Measurements from ENCODE around the gene PRKCA. TPM values are rescaled to one million over a fixed set of nuclear protein-coding genes. Genes with fewer than 3 reads are reported as not detected.

PRKCA gene
- total and polyA plus RNA-seq, 9 of the 15 experiments (the other 6 are each of a cell fraction or from before 2014, with no cell fraction given) = 3.2 to 33.0 (median 17.8) TPM

DNA sequence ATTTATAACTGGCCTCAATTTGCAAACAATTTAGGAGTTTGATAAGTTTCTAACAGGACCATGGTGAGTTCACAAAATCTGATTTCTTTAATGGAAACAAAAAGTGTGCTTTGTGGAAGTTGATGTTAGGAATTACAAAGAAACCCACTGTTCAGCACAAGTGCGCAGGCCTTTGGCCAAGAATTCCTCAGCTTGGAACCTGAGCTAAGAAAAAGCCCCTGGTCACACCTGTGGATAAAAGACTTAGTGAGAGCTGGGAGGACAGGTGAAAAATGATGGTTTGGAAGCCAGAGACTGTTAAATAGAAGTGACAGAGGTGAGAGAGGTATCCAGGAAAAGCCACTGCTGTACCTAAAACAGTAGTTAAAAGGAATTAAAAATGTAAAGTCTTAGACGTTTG is 64.7 kb downstream of the PRKCA start (continued):
- TF ChIP-seq FOXP4 (CRISPR knock-in tag; IDR thresholded peaks at IDR 0.05; ENCODE audit: borderline replicate concordance) (no peak), ZNF584 (CRISPR knock-in tag; IDR thresholded peaks at IDR 0.05; ENCODE audit: low read depth) (no peak), ZNF57 (CRISPR knock-in tag; IDR thresholded peaks at IDR 0.05) (no peak), ARNT (IDR thresholded peaks at IDR 0.05) (no peak), ELF2 (CRISPR knock-in tag; IDR thresholded peaks at IDR 0.05) (no peak), MED1 (CRISPR knock-in tag; IDR thresholded peaks at IDR 0.05; ENCODE audit: borderline replicate concordance) (no peak)

- ATAC-seq (no peak), FAIRE-seq (no peak), DNase-seq (ENCODE audit: extremely low read depth in 1 of 4, low spot score in 3 of 4) (no peak)
- Histone ChIP-seq H3K27me3 (ENCODE audit: control insufficient read depth in 2 of 2, insufficient read depth in 2 of 2, low read length in 2 of 2) (no peaks in the 10 kb centered on the region), H4K20me1 (replicated peaks; ENCODE audit: control insufficient read depth, insufficient read depth, low read length) (peaks cover 3% of the 10 kb centered on the region; the same call in 1 of the 2 replicates), H3K36me3 (ENCODE audit: control insufficient read depth, insufficient read depth, low read length) (no peaks in the 10 kb centered on the region), H3K9me1 (ENCODE audit: control insufficient read depth, insufficient read depth, low read length) (no peaks in the 10 kb centered on the region), H3K9ac (ENCODE audit: insufficient read depth in 1 of 2, low read depth in 2 of 2, low read length in 2 of 2) (no peak overlapping the region), H3K79me2 (ENCODE audit: control insufficient read depth, insufficient read depth, low read length) (peaks cover 12% of the 10 kb centered on the region; the same call in 2 of the 3 replicates), H3K27ac (ENCODE audit: extremely low read depth, low read depth, low read length) (no peak overlapping the region), H3K4me3 (no peak overlapping the region), H3K4me2 (ENCODE audit: insufficient read depth, low read length) (no peak overlapping the region), H3K9me3 (replicated peaks; ENCODE audit: control insufficient read depth, insufficient read depth, low read depth, low read length) (no peaks in the 10 kb centered on the region), H2AFZ (ENCODE audit: low read depth, low read length) (no peak overlapping the region), H3K4me1 (replicated peaks in 1 of 2; ENCODE audit: control insufficient read depth in 2 of 2, insufficient read depth in 2 of 2, low read length in 2 of 2) (peaks cover 12 to 20% of the 10 kb centered on the region in 2 experiments; a peak in 4 of 5 replicates)
- CTCF ChIA-PET (ENCODE audit: low intra/inter-chr PET ratio) = no interaction called here
- POLR2A ChIA-PET = interaction anchor here (0.5 to 1.9 kb wide), 3 partner anchors 12 to 52 kb away, joined by 3 to 4 read pairs (median 3); no protein-coding TSS in a partner anchor
- TF ChIP-seq ZNF785 (CRISPR knock-in tag; IDR thresholded peaks at IDR 0.05) = no peak
- TF ChIP-seq MLLT1 (IDR thresholded peaks at IDR 0.05) = no peak
- TF ChIP-seq UBTF (IDR thresholded peaks at IDR 0.05; ENCODE audit: borderline replicate concordance in 1 of 2, low read depth in 2 of 2, low read length in 2 of 2) = no peak
- TF ChIP-seq ZFP30 (CRISPR knock-in tag; IDR thresholded peaks at IDR 0.05; ENCODE audit: borderline replicate concordance) = no peak
- TF ChIP-seq, protein P1, sequence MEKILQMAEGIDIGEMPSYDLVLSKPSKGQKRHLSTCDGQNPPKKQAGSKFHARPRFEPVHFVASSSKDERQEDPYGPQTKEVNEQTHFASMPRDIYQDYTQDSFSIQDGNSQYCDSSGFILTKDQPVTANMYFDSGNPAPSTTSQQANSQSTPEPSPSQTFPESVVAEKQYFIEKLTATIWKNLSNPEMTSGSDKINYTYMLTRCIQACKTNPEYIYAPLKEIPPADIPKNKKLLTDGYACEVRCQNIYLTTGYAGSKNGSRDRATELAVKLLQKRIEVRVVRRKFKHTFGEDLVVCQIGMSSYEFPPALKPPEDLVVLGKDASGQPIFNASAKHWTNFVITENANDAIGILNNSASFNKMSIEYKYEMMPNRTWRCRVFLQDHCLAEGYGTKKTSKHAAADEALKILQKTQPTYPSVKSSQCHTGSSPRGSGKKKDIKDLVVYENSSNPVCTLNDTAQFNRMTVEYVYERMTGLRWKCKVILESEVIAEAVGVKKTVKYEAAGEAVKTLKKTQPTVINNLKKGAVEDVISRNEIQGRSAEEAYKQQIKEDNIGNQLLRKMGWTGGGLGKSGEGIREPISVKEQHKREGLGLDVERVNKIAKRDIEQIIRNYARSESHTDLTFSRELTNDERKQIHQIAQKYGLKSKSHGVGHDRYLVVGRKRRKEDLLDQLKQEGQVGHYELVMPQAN (IDR thresholded peaks at IDR 0.05; ENCODE audit: borderline replicate concordance) = no peak
- TF ChIP-seq HES1 (IDR thresholded peaks at IDR 0.05; ENCODE audit: low read depth) = no peak
- in situ Hi-C loops (cut with MboI) = no loop called here
- BruUV-seq (replicated peaks) = no TSS peak
- intact Hi-C loops (cut with micrococcal nuclease) = no loop called here
- WGBS (ENCODE audit: insufficient coverage, low coverage, missing lambda C conversion rate) = 61% methylated on average over 3 of the region's 4 CpGs
Measured at GRCh38 chr17:66369830-66370229, 67.4 kb downstream of the PRKCA start.

Data from K562 (cell line).